Suprapubic skin (tissue), 4 donors: ENCODE results near the gene BSND. TPM values are rescaled to one million over a fixed set of nuclear protein-coding genes. Genes with fewer than 3 reads are reported as not detected.
"Not testable (repeated sequence)": the region's sequence is repeated elsewhere in the genome, so short reads cannot be mapped to it uniquely, and the experiment has no call there.

Experiments used
- DNase-seq, 2 donors: peaks; one replicate each; pipeline ENCODE4 v3.0.0-alpha.2; 2019; ENCODE audit warnings: low spot score in 2 of 2
- H3K27ac ChIP-seq: fragments of 200-600 bp; sonication (generic); one replicate; pipeline ENCODE4 v1.5.1; 2019
- H3K27me3 ChIP-seq: fragments of 200-600 bp; sonication (generic); one replicate; pipeline ENCODE4 v1.5.1; 2019
- H3K36me3 ChIP-seq: fragments of 200-600 bp; sonication (generic); one replicate; pipeline ENCODE4 v1.5.1; 2019
- H3K4me1 ChIP-seq: fragments of 200-600 bp; sonication (generic); one replicate; pipeline ENCODE4 v1.5.1; 2019
- H3K4me3 ChIP-seq: fragments of 200-600 bp; sonication (generic); one replicate; pipeline ENCODE4 v1.5.1; 2019; ENCODE audit warnings: mild to moderate bottlenecking
- H3K9me3 ChIP-seq: fragments of 200-600 bp; sonication (generic); one replicate; pipeline ENCODE4 v1.5.1; 2019
- EP300 ChIP-seq: sonication (generic); formaldehyde crosslinking; IDR thresholded peaks from one replicate; pipeline ENCODE4 v1.6.1; 2017; ENCODE audit warnings: antibody characterized with exemption
- POLR2A ChIP-seq, 2 donors: fragments of 450-650 bp; IDR thresholded peaks; one replicate each; pipeline ENCODE4 v1.6.1; 2017; ENCODE audit warnings: antibody characterized with exemption in 2 of 2, mild to moderate bottlenecking in 2 of 2, moderate library complexity in 2 of 2
- POLR2AphosphoS5 ChIP-seq, 3 donors: sonication (generic); formaldehyde crosslinking; IDR thresholded peaks; one replicate each; pipeline ENCODE4 v1.6.1; 2017; ENCODE audit warnings: antibody characterized with exemption in 3 of 3
- WGBS: methylation state at CpG from one replicate; pipeline ENCODE4 v1.1.5; 2018; 5-methylcytosine and 5-hydroxymethylcytosine counted together
- total RNA-seq, 4 donors: library from RNA; depleted of rRNA; stranded (reverse); fragments of >200 nt; gene quantifications; one replicate each; pipeline ENCODE4 v1.1.0, GENCODE V29; 2016
- TF ChIP-seq, protein P1 (sequence below), 2 donors: fragments of 200-600 bp in 1 of 2; fragments of 450-650 bp in 1 of 2; sonication (generic) in 1 of 2; IDR thresholded peaks; one replicate each; pipeline ENCODE4 v1.5.1; 2016 to 2019; ENCODE audit warnings: antibody characterized with exemption in 2 of 2, mild to moderate bottlenecking in 1 of 2, moderate library complexity in 1 of 2

The BSND gene
- total RNA-seq, 4 donors from 2014 or later: not detected

- 73% methylated on average over 4 of the region's 4 CpGs for WGBS
- H3K27me3 ChIP-seq: no peaks in the 10 kb centered on the region
- H3K36me3 ChIP-seq: no peaks in the 10 kb centered on the region
- peaks cover 2% of the 10 kb centered on the region for H3K4me1 ChIP-seq
- DNase-seq: no peak
- H3K27ac ChIP-seq: no peak overlapping the region
- no peaks in the 10 kb centered on the region for H3K9me3 ChIP-seq
- TF ChIP-seq, protein P1, sequence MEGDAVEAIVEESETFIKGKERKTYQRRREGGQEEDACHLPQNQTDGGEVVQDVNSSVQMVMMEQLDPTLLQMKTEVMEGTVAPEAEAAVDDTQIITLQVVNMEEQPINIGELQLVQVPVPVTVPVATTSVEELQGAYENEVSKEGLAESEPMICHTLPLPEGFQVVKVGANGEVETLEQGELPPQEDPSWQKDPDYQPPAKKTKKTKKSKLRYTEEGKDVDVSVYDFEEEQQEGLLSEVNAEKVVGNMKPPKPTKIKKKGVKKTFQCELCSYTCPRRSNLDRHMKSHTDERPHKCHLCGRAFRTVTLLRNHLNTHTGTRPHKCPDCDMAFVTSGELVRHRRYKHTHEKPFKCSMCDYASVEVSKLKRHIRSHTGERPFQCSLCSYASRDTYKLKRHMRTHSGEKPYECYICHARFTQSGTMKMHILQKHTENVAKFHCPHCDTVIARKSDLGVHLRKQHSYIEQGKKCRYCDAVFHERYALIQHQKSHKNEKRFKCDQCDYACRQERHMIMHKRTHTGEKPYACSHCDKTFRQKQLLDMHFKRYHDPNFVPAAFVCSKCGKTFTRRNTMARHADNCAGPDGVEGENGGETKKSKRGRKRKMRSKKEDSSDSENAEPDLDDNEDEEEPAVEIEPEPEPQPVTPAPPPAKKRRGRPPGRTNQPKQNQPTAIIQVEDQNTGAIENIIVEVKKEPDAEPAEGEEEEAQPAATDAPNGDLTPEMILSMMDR (IDR thresholded peaks at IDR 0.05): no peak
- no peak for TF ChIP-seq POLR2AphosphoS5 (IDR thresholded peaks at IDR 0.05)
- no peak for TF ChIP-seq EP300
- no peak for TF ChIP-seq POLR2A (IDR thresholded peaks at IDR 0.05)
- H3K4me3 ChIP-seq: no peak overlapping the region
Measured at GRCh38 chr1:54962612-54963395, 35.9 kb upstream of the BSND start.

- DNase-seq, H3K36me3 ChIP-seq, H3K9me3 ChIP-seq, H3K27me3 ChIP-seq, H3K4me1 ChIP-seq, H3K4me3 ChIP-seq, H3K27ac ChIP-seq: not testable (repeated sequence)
- WGBS: 87% methylated on average over 5 of the region's 5 CpGs
Measured at GRCh38 chr1:54963829-54964228, 34.9 kb upstream of the BSND start.

GRCh38 chr1:54965624-54966340 lies 33.0 kb upstream of the BSND start:
- Histone ChIP-seq H3K4me3 (no peak overlapping the region), H3K36me3 (no peaks in the 10 kb centered on the region), H3K9me3 (no peaks in the 10 kb centered on the region), H3K4me1 (peaks cover 3% of the 10 kb centered on the region), H3K27ac (no peak overlapping the region), H3K27me3 (no peaks in the 10 kb centered on the region)
- WGBS: 45% methylated on average over 7 of the region's 7 CpGs
- TF ChIP-seq EP300 (no peak), POLR2A (IDR thresholded peaks at IDR 0.05) (no peak), POLR2AphosphoS5 (IDR thresholded peaks at IDR 0.05) (no peak)
- TF ChIP-seq, protein P1 (IDR thresholded peaks at IDR 0.05): no peak
- DNase-seq: peak; percentile 85 to 89

DNA sequence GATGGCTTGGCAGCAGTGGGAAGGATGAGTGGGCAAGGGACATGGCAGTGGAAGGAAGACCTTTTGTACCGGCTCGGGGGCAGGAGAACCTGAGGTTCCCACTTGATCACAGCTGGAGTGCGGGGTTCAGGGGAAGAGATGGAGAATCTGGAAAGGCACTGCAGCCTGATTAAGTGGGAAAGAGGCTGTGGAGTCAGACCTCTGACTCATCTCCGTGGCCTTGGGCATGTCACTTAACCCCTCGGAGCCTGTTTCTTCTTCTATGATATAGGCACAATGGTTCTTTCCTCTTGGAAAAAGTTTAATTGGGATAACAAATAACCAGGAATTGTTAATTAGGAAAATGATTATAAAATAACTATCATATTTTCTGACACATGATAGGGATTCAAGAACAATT lies 31.4 kb upstream of the BSND start:
- H3K27ac ChIP-seq: no peak overlapping the region
- H3K27me3 ChIP-seq: no peaks in the 10 kb centered on the region
- TF ChIP-seq POLR2AphosphoS5 (IDR thresholded peaks at IDR 0.05) (no peak), POLR2A (IDR thresholded peaks at IDR 0.05) (no peak), EP300 (no peak)
- TF ChIP-seq, protein P1 (IDR thresholded peaks at IDR 0.05): no peak
- no peak overlapping the region for H3K4me3 ChIP-seq
- no peaks in the 10 kb centered on the region for H3K36me3 ChIP-seq
- no peak for DNase-seq
- WGBS: 71% methylated on average over 5 of the region's 5 CpGs
- H3K9me3 ChIP-seq: no peaks in the 10 kb centered on the region
- H3K4me1 ChIP-seq: peaks cover 10% of the 10 kb centered on the region

- DNase-seq: no peak
- Histone ChIP-seq H3K9me3 (no peaks in the 10 kb centered on the region), H3K36me3 (no peaks in the 10 kb centered on the region), H3K27ac (no peak overlapping the region), H3K4me3 (no peak overlapping the region), H3K4me1 (peaks cover 14% of the 10 kb centered on the region), H3K27me3 (no peaks in the 10 kb centered on the region)
- TF ChIP-seq POLR2A (IDR thresholded peaks at IDR 0.05): no peak
- TF ChIP-seq POLR2AphosphoS5 (IDR thresholded peaks at IDR 0.05): no peak
- TF ChIP-seq, protein P1 (IDR thresholded peaks at IDR 0.05): no peak
- no peak for TF ChIP-seq EP300
- WGBS: 57% methylated on average over 4 of the region's 4 CpGs
Measured at GRCh38 chr1:54968551-54968950, 30.2 kb upstream of the BSND start.
